ENCODE results near the gene DNAJC5G. TPM values are rescaled to one million over a fixed set of nuclear protein-coding genes. Genes with fewer than 3 reads are reported as not detected.

The DNAJC5G gene
- total and polyA plus RNA-seq, 10 donors, result not detected

DNA sequence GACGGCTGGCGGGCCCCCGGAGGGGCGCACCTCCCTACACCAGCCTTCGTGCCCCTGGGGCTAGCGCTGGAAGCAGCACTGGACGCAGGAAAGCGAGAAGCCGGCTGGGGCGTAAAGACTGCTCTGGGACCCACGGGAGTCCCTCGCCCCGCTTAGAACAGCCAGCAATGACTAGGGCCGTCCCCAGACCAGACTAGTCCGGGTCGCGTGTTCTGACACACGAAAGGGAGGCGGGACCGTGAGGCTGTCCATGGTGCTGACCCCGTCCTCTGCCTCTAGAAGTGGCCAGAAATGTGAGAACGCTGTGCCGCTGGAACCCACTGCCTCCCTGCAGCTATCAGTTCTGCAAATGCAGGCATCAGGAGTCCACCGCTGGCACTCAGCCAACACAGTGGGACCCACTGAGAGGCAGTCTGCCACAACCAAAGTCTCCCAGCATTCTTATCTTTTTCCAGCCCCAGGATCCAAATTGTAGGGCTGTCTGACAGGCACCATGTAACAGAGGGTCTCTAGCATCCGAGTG, 33.2 kb downstream of the DNAJC5G start, which contains the start of gene UCN:
TSS of gene UCN (minus strand) at position 87 of the 523 bp plus-strand sequence. CDS start 550 bp downstream, outside the sequence.
- Histone ChIP-seq H3K36me3 (peaks cover 0 to 55% (median 21%) of the 10 kb centered on the region in 6 donors), H3K27me3 (replicated peaks in 1 of 7) (peaks cover 3 to 42% (median 32%) of the 10 kb centered on the region in 7 donors), H3K4me1 (peaks cover 0 to 30% (median 22%) of the 10 kb centered on the region in 6 donors), H3K27ac (no peak within 1 kb of the TSS), H3K4me3 (peak within 1 kb of the TSS in 1 of 8 donors; percentile 59), H3K9me3 (no peaks in the 10 kb centered on the region)
- TF ChIP-seq, protein P1, sequence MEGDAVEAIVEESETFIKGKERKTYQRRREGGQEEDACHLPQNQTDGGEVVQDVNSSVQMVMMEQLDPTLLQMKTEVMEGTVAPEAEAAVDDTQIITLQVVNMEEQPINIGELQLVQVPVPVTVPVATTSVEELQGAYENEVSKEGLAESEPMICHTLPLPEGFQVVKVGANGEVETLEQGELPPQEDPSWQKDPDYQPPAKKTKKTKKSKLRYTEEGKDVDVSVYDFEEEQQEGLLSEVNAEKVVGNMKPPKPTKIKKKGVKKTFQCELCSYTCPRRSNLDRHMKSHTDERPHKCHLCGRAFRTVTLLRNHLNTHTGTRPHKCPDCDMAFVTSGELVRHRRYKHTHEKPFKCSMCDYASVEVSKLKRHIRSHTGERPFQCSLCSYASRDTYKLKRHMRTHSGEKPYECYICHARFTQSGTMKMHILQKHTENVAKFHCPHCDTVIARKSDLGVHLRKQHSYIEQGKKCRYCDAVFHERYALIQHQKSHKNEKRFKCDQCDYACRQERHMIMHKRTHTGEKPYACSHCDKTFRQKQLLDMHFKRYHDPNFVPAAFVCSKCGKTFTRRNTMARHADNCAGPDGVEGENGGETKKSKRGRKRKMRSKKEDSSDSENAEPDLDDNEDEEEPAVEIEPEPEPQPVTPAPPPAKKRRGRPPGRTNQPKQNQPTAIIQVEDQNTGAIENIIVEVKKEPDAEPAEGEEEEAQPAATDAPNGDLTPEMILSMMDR (IDR thresholded peaks at IDR 0.05 in 8 of 11, conservative IDR thresholded peaks at IDR 0.05 in 3 of 11), result no peak
- TF ChIP-seq POLR2A (IDR thresholded peaks at IDR 0.05) (no peak), POLR2AphosphoS5 (IDR thresholded peaks at IDR 0.05) (no peak)
- 65 to 78% (median 67%) methylated on average over 20 to 25 of the region's 25 CpGs for WGBS, 5 donors
- intact Hi-C loops (cut with DNase I; ENCODE audit: low total_unique reads), result no loop called here
- peak; percentile 62 for DNase-seq

DNA sequence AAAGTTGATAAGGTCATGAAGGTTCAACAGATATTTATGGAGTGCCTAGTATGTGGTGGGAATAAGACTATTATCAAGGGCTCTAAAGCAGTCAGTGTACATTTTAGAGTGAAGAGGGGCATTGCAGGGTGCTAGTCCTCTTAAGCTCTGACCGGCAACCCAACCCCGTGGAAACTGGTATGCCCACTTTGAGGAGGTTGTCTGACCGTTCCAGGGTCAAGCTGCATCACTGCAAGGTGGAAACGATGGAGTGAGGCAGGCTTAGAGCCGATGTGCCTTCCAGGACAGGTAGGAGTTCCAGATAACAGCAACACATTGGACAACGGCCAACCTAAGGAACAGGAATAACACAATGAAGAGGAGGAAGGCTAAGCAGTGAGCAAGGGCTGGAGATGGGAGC, 34.4 kb downstream of the DNAJC5G start:
- intact Hi-C loops (cut with DNase I; ENCODE audit: low total_unique reads), result no loop called here
- H3K36me3 ChIP-seq, result peaks cover 0 to 55% (median 21%) of the 10 kb centered on the region in 6 donors
- no peaks in the 10 kb centered on the region for H3K9me3 ChIP-seq
- no peak overlapping the region for H3K4me3 ChIP-seq
- WGBS, 5 donors, result 91 to 98% (median 95%) methylated on average over 6 of the region's 6 CpGs
- TF ChIP-seq POLR2A (IDR thresholded peaks at IDR 0.05) (no peak), POLR2AphosphoS5 (IDR thresholded peaks at IDR 0.05) (no peak)
- TF ChIP-seq, protein P1 (IDR thresholded peaks at IDR 0.05 in 8 of 11, conservative IDR thresholded peaks at IDR 0.05 in 3 of 11), result no peak
- peaks cover 3 to 42% (median 32%) of the 10 kb centered on the region in 7 donors for H3K27me3 ChIP-seq (replicated peaks in 1 of 7)
- H3K4me1 ChIP-seq, result peaks cover 0 to 28% (median 22%) of the 10 kb centered on the region in 6 donors
- peak; percentile 27 for DNase-seq
- H3K27ac ChIP-seq, result no peak overlapping the region

DNA sequence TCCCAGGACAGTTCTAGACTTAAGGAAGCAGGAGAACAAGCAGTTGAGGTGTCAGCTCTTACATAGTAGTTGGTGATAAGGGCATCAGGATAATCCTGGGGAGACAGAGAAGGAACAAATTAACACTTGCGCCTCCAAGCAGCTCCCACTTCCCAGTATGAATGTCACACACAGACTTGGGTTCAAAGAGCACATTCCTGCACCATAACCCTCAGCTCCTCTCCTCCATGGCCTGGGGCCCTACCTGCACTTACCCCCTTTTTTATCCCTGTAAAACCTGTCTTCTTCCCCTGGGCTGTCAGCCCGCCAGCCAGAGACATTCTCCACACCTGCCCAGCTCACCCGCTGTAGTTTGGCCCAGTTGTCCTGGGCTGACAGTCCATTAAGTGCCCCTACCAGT, 36.9 kb downstream of the DNAJC5G start:
- DNase-seq, result peak; percentile 38
- peaks cover 0 to 79% (median 21%) of the 10 kb centered on the region in 6 donors for H3K36me3 ChIP-seq
- peaks cover 3 to 17% (median 11%) of the 10 kb centered on the region in 7 donors for H3K27me3 ChIP-seq (replicated peaks in 1 of 7)
- 95 to 100% (median 96%) methylated on average over 3 of the region's 3 CpGs for WGBS, 5 donors
- H3K27ac ChIP-seq, result no peak overlapping the region
- H3K4me1 ChIP-seq, result peaks cover 0 to 15% (median 10%) of the 10 kb centered on the region in 6 donors
- intact Hi-C loops (cut with DNase I; ENCODE audit: low total_unique reads), result no loop called here
- TF ChIP-seq POLR2AphosphoS5 (IDR thresholded peaks at IDR 0.05) (no peak), POLR2A (IDR thresholded peaks at IDR 0.05) (no peak)
- TF ChIP-seq, protein P1 (IDR thresholded peaks at IDR 0.05 in 8 of 11, conservative IDR thresholded peaks at IDR 0.05 in 3 of 11), result no peak
- no peak overlapping the region for H3K4me3 ChIP-seq
- no peaks in the 10 kb centered on the region for H3K9me3 ChIP-seq

DNA sequence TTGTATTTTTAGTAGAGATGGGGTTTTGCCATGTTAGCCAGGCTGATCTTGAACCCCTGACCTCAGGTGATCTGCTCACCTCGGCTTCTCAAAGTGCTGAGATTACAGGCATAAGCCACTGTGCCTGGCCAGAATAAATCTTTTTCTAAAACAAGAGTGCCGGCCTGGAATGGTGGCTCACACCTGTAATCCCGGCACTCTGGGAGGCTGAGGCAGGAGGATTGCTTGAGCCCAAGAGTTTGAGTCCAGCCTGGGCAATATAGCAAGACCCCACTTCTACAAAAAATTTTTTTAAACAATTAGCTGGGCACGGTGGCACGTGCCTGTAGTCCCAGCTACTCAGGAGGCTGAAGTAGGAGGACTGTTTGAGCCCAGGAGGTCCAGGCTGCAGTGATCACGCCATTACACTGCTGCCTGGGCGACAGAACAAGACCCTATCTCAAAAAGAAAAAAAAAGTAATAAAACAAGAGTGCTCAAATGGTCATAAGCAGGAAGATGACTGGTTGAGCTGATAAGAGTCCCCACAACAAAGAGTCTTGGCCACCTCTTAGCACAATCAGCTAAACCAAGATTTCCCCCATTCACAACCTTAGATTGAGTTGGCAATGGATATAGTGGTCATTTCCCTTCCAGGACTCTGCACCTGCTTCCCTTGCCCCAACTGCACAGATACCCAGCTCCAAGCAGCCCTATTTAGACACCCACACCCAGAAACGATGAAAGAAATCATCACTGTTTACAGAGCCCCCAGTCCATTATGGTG, 38.8 kb downstream of the DNAJC5G start:
- no peak overlapping the region for H3K27ac ChIP-seq
- TF ChIP-seq, protein P1 (IDR thresholded peaks at IDR 0.05 in 8 of 11, conservative IDR thresholded peaks at IDR 0.05 in 3 of 11), result no peak
- TF ChIP-seq POLR2AphosphoS5 (IDR thresholded peaks at IDR 0.05) (no peak), POLR2A (IDR thresholded peaks at IDR 0.05) (no peak)
- H3K9me3 ChIP-seq, result no peaks in the 10 kb centered on the region
- no peak overlapping the region for H3K4me3 ChIP-seq
- intact Hi-C loops (cut with DNase I; ENCODE audit: low total_unique reads), result no loop called here
- H3K4me1 ChIP-seq, result no peaks in the 10 kb centered on the region
- 87 to 97% (median 89%) methylated on average over 7 to 8 of the region's 8 CpGs for WGBS, 5 donors
- peak; percentile 18 for DNase-seq
- H3K36me3 ChIP-seq, result peaks cover 0 to 86% (median 18%) of the 10 kb centered on the region in 6 donors
- no peaks in the 10 kb centered on the region for H3K27me3 ChIP-seq (replicated peaks in 1 of 7)
